HepG2 (cell line): ENCODE measurements around the gene CHRD. TPM values are rescaled to one million over a fixed set of nuclear protein-coding genes. Genes with fewer than 3 reads are reported as not detected.

ENCODE experiments used
- HCFC1 ChIP-seq: fragments of 150-350 bp; IDR thresholded peaks from 2 replicates; pipeline ENCODE4 v1.6.1; 2014; ENCODE audit warnings: low read depth, low read length
- HHEX ChIP-seq: IDR thresholded peaks from 2 replicates; pipeline ENCODE4 v1.6.1; 2016; ENCODE audit warnings: control low read depth
- JUNB ChIP-seq: sonication (generic); formaldehyde crosslinking; IDR thresholded peaks from 2 replicates; pipeline ENCODE4 v1.8.0; 2022; ENCODE audit warnings: missing genetic modification reagents, mild to moderate bottlenecking, borderline replicate concordance
- KDM1A ChIP-seq: IDR thresholded peaks from 2 replicates; pipeline ENCODE4 v1.6.1; 2016; ENCODE audit warnings: missing compliant biosample characterization
- KLF11 ChIP-seq: IDR thresholded peaks from 2 replicates; pipeline ENCODE4 v1.6.1; 2016; ENCODE audit warnings: missing compliant biosample characterization
- MBD4 ChIP-seq: IDR thresholded peaks from 2 replicates; pipeline ENCODE4 v1.6.1; 2012; ENCODE audit warnings: low read length, inconsistent platforms, borderline replicate concordance
- MEF2D ChIP-seq: sonication (generic); formaldehyde crosslinking; IDR thresholded peaks from 2 replicates; pipeline ENCODE4 v1.5.1; 2020; ENCODE audit warnings: mild to moderate bottlenecking, missing genetic modification reagents
- NCOA2 ChIP-seq: sonication (generic); formaldehyde crosslinking; IDR thresholded peaks from 2 replicates; pipeline ENCODE4 v1.8.0; 2022; ENCODE audit warnings: inconsistent platforms
- PAWR ChIP-seq: sonication (generic); formaldehyde crosslinking; IDR thresholded peaks from 2 replicates; pipeline ENCODE4 v1.4.0; 2020; ENCODE audit warnings: missing genetic modification reagents, mild to moderate bottlenecking, borderline replicate concordance
- PLRG1 ChIP-seq: fragments of 450-650 bp; conservative IDR thresholded peaks from 2 replicates; pipeline ENCODE4 v1.6.1; 2016
- SCMH1 ChIP-seq: sonication (generic); formaldehyde crosslinking; IDR thresholded peaks from 2 replicates; pipeline ENCODE4 v1.9.0; 2021; ENCODE audit warnings: missing genetic modification reagents, mild to moderate bottlenecking, borderline replicate concordance
- SP5 ChIP-seq: IDR thresholded peaks from 2 replicates; pipeline ENCODE4 v1.6.1; 2016; ENCODE audit warnings: low read depth, borderline replicate concordance
- STAT5B ChIP-seq: sonication (generic); formaldehyde crosslinking; IDR thresholded peaks from 2 replicates; pipeline ENCODE4 v1.4.0; 2020; ENCODE audit warnings: missing genetic modification reagents
- YY1 ChIP-seq: IDR thresholded peaks from 2 replicates; pipeline ENCODE4 v1.6.1; 2011; ENCODE audit warnings: low read length, low read depth, moderate library complexity, mild to moderate bottlenecking; ENCODE audit not compliant: insufficient read depth, insufficient replicate concordance
- ZC3H13 ChIP-seq: sonication (generic); formaldehyde crosslinking; IDR thresholded peaks from 2 replicates; pipeline ENCODE4 v1.8.1; 2023; ENCODE audit warnings: mild to moderate bottlenecking, missing genetic modification reagents, moderate library complexity
- ZFYVE20 ChIP-seq: sonication (generic); formaldehyde crosslinking; IDR thresholded peaks from 2 replicates; pipeline ENCODE4 v1.8.0; 2023; ENCODE audit warnings: low read depth, mild to moderate bottlenecking, moderate library complexity, missing genetic modification reagents, borderline replicate concordance
- ZNF441 ChIP-seq: sonication (generic); formaldehyde crosslinking; IDR thresholded peaks from 2 replicates; pipeline ENCODE4 v1.7.0; 2021; ENCODE audit warnings: missing genetic modification reagents, borderline replicate concordance
- ZNF792 ChIP-seq: IDR thresholded peaks from 2 replicates; pipeline ENCODE4 v1.6.1; 2016
- polyA plus RNA-seq, 8 experiments: library from polyadenylated mRNA; depleted of rRNA in 3 of 8; stranded (reverse) in 7 of 8; unstranded in 1 of 8; fragments of >200 nt; fragmentation: Illumina TruSeq in 4 of 8; extraction: Trizol in 4 of 8; gene quantifications; 2 replicates each; pipeline versions ENCODE4 v1.2.1 to v1.2.3, GENCODE V29; 2011 to 2016; ENCODE audit warnings: low read depth in 4 of 8, missing spikeins in 1 of 8, mixed read lengths in 1 of 8; ENCODE audit not compliant: insufficient read depth in 1 of 8
- total RNA-seq, 5 experiments: library from RNA; depleted of rRNA; stranded (reverse); fragments of >200 nt; fragmentation: Illumina TruSeq; extraction: Trizol; gene quantifications; 2 replicates each; pipeline ENCODE4 v1.2.3, GENCODE V29; 2016; ENCODE audit warnings: low read depth in 1 of 5
- TF ChIP-seq, protein P1 (sequence below): IDR thresholded peaks from 2 replicates; pipeline ENCODE4 v1.6.1; 2012; ENCODE audit warnings: low read length, improper control_type of control experiment
- TF ChIP-seq, protein P2 (sequence below): sonication (generic); formaldehyde crosslinking; IDR thresholded peaks from 2 replicates; pipeline ENCODE4 v1.4.0; 2020; ENCODE audit warnings: low read depth, mild to moderate bottlenecking, missing genetic modification reagents
- TF ChIP-seq, protein P3 (sequence below): sonication (generic); formaldehyde crosslinking; IDR thresholded peaks from 2 replicates; pipeline ENCODE4 v1.5.0; 2020; ENCODE audit warnings: missing genetic modification reagents
- TF ChIP-seq, protein P4 (sequence below): sonication (generic); formaldehyde crosslinking; IDR thresholded peaks from 2 replicates; pipeline ENCODE4 v1.8.1; 2023; ENCODE audit warnings: missing genetic modification reagents, inconsistent platforms, borderline replicate concordance
- TF ChIP-seq, protein P5 (sequence below): sonication (generic); formaldehyde crosslinking; IDR thresholded peaks from 2 replicates; pipeline ENCODE4 v1.5.0; 2020; ENCODE audit warnings: missing genetic modification reagents

CHRD gene
- total and polyA plus RNA-seq, 2 of the 13 experiments (the other 11 are each of a cell fraction or from before 2014, with no cell fraction given): 22.2 to 35.2 TPM

DNA sequence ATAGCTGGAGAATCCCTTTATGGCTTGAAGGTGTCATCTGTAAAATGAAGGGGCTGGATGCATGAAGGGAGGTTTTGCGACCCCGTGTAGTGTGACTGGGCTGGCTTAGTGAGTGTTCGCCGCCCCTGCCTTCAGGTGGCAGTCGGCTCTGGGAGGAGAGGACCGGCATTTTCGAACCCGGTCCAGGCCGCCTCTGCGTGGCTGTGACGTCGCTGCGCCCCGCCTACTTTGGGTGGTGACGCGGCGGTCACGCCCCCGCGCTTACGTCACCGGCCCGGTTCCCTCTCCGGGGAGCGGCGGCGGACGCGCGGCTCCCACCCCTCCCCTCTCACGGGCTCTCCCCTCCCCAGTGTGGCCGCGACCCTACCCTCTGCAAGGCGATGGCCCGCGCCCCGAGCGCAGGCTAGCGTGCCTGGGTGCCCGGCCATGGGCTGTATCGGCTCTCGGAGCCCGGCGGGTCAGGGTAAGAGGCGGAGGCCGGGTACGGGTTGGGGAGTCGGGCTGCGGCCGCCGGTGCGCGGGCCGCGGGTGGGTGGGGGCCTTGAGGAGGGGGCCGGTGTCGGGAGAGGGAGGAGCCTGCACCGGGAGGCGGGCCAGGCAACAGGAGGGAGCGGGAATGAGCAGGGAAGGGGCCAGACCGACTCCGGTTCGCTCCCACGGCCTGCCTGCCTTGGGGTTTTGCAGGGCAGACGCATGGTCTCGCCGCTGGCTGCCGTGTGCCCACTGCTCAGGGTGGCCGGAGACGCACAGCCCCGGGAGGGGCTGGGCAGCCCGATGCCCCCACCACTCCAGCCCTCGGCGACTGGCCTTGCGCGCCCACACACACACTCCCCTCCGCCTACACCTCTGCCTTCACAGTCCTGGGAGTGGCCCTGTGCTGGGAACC lies 44.0 kb upstream of the CHRD start (continued):
- no peak for TF ChIP-seq PAWR
- TF ChIP-seq MEF2D (CRISPR knock-in tag): peak; percentile 16; the same call in 1 of the 2 replicates
- no peak for TF ChIP-seq YY1
- TF ChIP-seq SP5 (CRISPR knock-in tag): peak; percentile 55; the same call in 1 of the 2 replicates
- peak; percentile 70; the same call in 1 of the 2 replicates for TF ChIP-seq ZNF441 (CRISPR knock-in tag)
- TF ChIP-seq, protein P1, sequence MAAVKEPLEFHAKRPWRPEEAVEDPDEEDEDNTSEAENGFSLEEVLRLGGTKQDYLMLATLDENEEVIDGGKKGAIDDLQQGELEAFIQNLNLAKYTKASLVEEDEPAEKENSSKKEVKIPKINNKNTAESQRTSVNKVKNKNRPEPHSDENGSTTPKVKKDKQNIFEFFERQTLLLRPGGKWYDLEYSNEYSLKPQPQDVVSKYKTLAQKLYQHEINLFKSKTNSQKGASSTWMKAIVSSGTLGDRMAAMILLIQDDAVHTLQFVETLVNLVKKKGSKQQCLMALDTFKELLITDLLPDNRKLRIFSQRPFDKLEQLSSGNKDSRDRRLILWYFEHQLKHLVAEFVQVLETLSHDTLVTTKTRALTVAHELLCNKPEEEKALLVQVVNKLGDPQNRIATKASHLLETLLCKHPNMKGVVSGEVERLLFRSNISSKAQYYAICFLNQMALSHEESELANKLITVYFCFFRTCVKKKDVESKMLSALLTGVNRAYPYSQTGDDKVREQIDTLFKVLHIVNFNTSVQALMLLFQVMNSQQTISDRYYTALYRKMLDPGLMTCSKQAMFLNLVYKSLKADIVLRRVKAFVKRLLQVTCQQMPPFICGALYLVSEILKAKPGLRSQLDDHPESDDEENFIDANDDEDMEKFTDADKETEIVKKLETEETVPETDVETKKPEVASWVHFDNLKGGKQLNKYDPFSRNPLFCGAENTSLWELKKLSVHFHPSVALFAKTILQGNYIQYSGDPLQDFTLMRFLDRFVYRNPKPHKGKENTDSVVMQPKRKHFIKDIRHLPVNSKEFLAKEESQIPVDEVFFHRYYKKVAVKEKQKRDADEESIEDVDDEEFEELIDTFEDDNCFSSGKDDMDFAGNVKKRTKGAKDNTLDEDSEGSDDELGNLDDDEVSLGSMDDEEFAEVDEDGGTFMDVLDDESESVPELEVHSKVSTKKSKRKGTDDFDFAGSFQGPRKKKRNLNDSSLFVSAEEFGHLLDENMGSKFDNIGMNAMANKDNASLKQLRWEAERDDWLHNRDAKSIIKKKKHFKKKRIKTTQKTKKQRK: no peak
- peak; percentile 30; the same call in 1 of the 2 replicates for TF ChIP-seq ZNF792 (CRISPR knock-in tag)
- TF ChIP-seq ZC3H13 (CRISPR knock-in tag): peak; percentile 81
- TF ChIP-seq, protein P2, sequence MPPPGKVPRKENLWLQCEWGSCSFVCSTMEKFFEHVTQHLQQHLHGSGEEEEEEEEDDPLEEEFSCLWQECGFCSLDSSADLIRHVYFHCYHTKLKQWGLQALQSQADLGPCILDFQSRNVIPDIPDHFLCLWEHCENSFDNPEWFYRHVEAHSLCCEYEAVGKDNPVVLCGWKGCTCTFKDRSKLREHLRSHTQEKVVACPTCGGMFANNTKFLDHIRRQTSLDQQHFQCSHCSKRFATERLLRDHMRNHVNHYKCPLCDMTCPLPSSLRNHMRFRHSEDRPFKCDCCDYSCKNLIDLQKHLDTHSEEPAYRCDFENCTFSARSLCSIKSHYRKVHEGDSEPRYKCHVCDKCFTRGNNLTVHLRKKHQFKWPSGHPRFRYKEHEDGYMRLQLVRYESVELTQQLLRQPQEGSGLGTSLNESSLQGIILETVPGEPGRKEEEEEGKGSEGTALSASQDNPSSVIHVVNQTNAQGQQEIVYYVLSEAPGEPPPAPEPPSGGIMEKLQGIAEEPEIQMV: peak; percentile 27; the same call in 1 of the 2 replicates
- no peak for TF ChIP-seq HCFC1
- TF ChIP-seq, protein P3, sequence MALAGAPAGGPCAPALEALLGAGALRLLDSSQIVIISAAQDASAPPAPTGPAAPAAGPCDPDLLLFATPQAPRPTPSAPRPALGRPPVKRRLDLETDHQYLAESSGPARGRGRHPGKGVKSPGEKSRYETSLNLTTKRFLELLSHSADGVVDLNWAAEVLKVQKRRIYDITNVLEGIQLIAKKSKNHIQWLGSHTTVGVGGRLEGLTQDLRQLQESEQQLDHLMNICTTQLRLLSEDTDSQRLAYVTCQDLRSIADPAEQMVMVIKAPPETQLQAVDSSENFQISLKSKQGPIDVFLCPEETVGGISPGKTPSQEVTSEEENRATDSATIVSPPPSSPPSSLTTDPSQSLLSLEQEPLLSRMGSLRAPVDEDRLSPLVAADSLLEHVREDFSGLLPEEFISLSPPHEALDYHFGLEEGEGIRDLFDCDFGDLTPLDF: no peak
- TF ChIP-seq KDM1A: no peak
- no peak for TF ChIP-seq SCMH1 (CRISPR knock-in tag)
- no peak for TF ChIP-seq ZFYVE20 (CRISPR knock-in tag)
- no peak for TF ChIP-seq PLRG1
- no peak for TF ChIP-seq HHEX (CRISPR knock-in tag)
- TF ChIP-seq, protein P4, sequence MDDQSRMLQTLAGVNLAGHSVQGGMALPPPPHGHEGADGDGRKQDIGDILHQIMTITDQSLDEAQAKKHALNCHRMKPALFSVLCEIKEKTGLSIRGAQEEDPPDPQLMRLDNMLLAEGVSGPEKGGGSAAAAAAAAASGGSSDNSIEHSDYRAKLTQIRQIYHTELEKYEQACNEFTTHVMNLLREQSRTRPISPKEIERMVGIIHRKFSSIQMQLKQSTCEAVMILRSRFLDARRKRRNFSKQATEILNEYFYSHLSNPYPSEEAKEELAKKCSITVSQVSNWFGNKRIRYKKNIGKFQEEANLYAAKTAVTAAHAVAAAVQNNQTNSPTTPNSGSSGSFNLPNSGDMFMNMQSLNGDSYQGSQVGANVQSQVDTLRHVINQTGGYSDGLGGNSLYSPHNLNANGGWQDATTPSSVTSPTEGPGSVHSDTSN (CRISPR knock-in tag): no peak
- TF ChIP-seq, protein P5, sequence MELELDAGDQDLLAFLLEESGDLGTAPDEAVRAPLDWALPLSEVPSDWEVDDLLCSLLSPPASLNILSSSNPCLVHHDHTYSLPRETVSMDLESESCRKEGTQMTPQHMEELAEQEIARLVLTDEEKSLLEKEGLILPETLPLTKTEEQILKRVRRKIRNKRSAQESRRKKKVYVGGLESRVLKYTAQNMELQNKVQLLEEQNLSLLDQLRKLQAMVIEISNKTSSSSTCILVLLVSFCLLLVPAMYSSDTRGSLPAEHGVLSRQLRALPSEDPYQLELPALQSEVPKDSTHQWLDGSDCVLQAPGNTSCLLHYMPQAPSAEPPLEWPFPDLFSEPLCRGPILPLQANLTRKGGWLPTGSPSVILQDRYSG: no peak
- TF ChIP-seq NCOA2 (CRISPR knock-in tag): no peak
- no peak for TF ChIP-seq STAT5B
- no peak for TF ChIP-seq KLF11 (CRISPR knock-in tag)
- no peak for TF ChIP-seq JUNB
- no peak for TF ChIP-seq MBD4
